Neural cell (in vitro differentiated cells): ENCODE measurements around the gene ENO2. TPM values are rescaled to one million over a fixed set of nuclear protein-coding genes. Genes with fewer than 3 reads are reported as not detected.
A peak's percentile ranks its signal among the peaks of the same experiment; 100 is the strongest.
"Not testable (repeated sequence)": the region's sequence is repeated elsewhere in the genome, so short reads cannot be mapped to it uniquely, and the experiment has no call there.

ENCODE experiments used
- H2AFZ ChIP-seq: fragments of 200-600, 300-800 bp; sonication (generic), shearing (Covaris generic); 2 replicates; pipeline ENCODE4 v1.6.0; 2014; ENCODE audit warnings: low read depth, mild to moderate bottlenecking, antibody characterized with exemption, low read length, moderate library complexity
- H3F3A ChIP-seq: fragments of 200-600 bp; shearing (Covaris generic); 2 replicates; pipeline ENCODE4 v1.6.1; 2016; ENCODE audit warnings: mild to moderate bottlenecking, moderate library complexity, mixed read lengths, antibody characterized with exemption, low read length; ENCODE audit not compliant: insufficient read depth, poor library complexity, severe bottlenecking
- H3K27ac ChIP-seq: fragments of 200-600, 300-800 bp; sonication (generic), shearing (Covaris generic); 2 replicates; pipeline ENCODE4 v1.5.1; 2014; ENCODE audit warnings: mild to moderate bottlenecking, low read length, moderate library complexity
- H3K27me3 ChIP-seq: fragments of 300-800, 200-600 bp; sonication (generic), shearing (Covaris generic); 2 replicates; pipeline ENCODE4 v1.6.0; 2014; ENCODE audit warnings: mild to moderate bottlenecking, low read depth, low read length, moderate library complexity; ENCODE audit not compliant: insufficient read depth
- H3K36me3 ChIP-seq: fragments of 300-800, 200-600 bp; sonication (generic), shearing (Covaris generic); 2 replicates; pipeline ENCODE4 v1.5.1; 2014; ENCODE audit warnings: mild to moderate bottlenecking, antibody characterized with exemption, low read length, moderate library complexity; ENCODE audit not compliant: insufficient read depth
- H3K4me2 ChIP-seq: fragments of 300-800, 200-600 bp; sonication (generic), shearing (Covaris generic); 2 replicates; pipeline ENCODE4 v1.6.0; 2014; ENCODE audit warnings: mild to moderate bottlenecking, low read length
- H3K4me3 ChIP-seq: fragments of 300-800, 200-600 bp; sonication (generic), shearing (Covaris generic); 2 replicates; pipeline ENCODE4 v1.5.1; 2014; ENCODE audit warnings: mild to moderate bottlenecking, low read length, moderate library complexity
- H3K79me2 ChIP-seq: fragments of 200-600 bp; shearing (Covaris generic); replicated peaks from 2 replicates; pipeline ENCODE4 v1.6.0; 2014; ENCODE audit warnings: mild to moderate bottlenecking, low read length, moderate library complexity; ENCODE audit not compliant: insufficient read depth
- H3K9ac ChIP-seq: fragments of 300-800, 200-600 bp; sonication (generic), shearing (Covaris generic); 2 replicates; pipeline ENCODE4 v1.6.1; 2016; ENCODE audit warnings: mild to moderate bottlenecking, low read length, mixed read lengths
- H3K9me2 ChIP-seq: fragments of 200-600 bp; shearing (Covaris generic); 2 replicates; pipeline ENCODE4 v1.6.1; 2016; ENCODE audit warnings: mild to moderate bottlenecking, low read length, mixed read lengths; ENCODE audit not compliant: insufficient read depth
- H3K9me3 ChIP-seq: fragments of 200-600, 300-800 bp; sonication (generic), shearing (Covaris generic); 2 replicates; pipeline ENCODE4 v1.6.1; 2016; ENCODE audit warnings: mild to moderate bottlenecking, mixed run types, low read length, moderate library complexity, mixed read lengths
- H4K20me1 ChIP-seq: fragments of 200-600 bp; shearing (Covaris generic); 2 replicates; pipeline ENCODE4 v1.6.1; 2016; ENCODE audit warnings: mild to moderate bottlenecking, mixed run types; ENCODE audit not compliant: insufficient read depth
- EP300 ChIP-seq: fragments of 450-650 bp; conservative IDR thresholded peaks from 2 replicates; pipeline ENCODE4 v1.6.1; 2014; ENCODE audit warnings: antibody characterized with exemption, mild to moderate bottlenecking, moderate library complexity; ENCODE audit not compliant: poor library complexity, severe bottlenecking
- EZH2 ChIP-seq: fragments of 200-600, 300-800 bp; shearing (Covaris generic), sonication (generic); IDR thresholded peaks from 2 replicates; pipeline ENCODE4 v1.6.1; 2014; ENCODE audit warnings: antibody characterized with exemption, low read length, borderline replicate concordance, mild to moderate bottlenecking; ENCODE audit not compliant: insufficient read depth, poor library complexity, severe bottlenecking
- MXI1 ChIP-seq: fragments of 450-650 bp; conservative IDR thresholded peaks from 2 replicates; pipeline ENCODE4 v1.6.1; 2014; ENCODE audit warnings: antibody characterized with exemption, mild to moderate bottlenecking; ENCODE audit not compliant: poor library complexity, severe bottlenecking
- POLR2AphosphoS5 ChIP-seq: IDR thresholded peaks from 2 replicates; pipeline ENCODE4 v1.6.1; 2012
- RAD21 ChIP-seq: fragments of 450-650 bp; conservative IDR thresholded peaks from 2 replicates; pipeline ENCODE4 v1.6.1; 2014; ENCODE audit warnings: antibody characterized with exemption, mild to moderate bottlenecking, moderate library complexity
- SMC3 ChIP-seq: fragments of 450-650 bp; conservative IDR thresholded peaks from 2 replicates; pipeline ENCODE4 v1.6.1; 2014; ENCODE audit warnings: antibody characterized with exemption, mild to moderate bottlenecking, moderate library complexity; ENCODE audit not compliant: poor library complexity
- TAF1 ChIP-seq: IDR thresholded peaks from 2 replicates; pipeline ENCODE4 v1.6.1; 2012; ENCODE audit warnings: low read depth
- polyA plus RNA-seq: library from polyadenylated mRNA; depleted of rRNA; stranded (reverse); fragments of >200 nt; gene quantifications from 2 replicates; pipeline ENCODE4 v1.2.3, GENCODE V29; 2014
- TF ChIP-seq, protein P1 (sequence below): fragments of 450-650 bp; IDR thresholded peaks from 2 replicates; pipeline ENCODE4 v1.5.1; 2014; ENCODE audit warnings: antibody characterized with exemption, mild to moderate bottlenecking, moderate library complexity; ENCODE audit not compliant: poor library complexity, severe bottlenecking
- TF ChIP-seq, protein P2 (sequence below): IDR thresholded peaks from 2 replicates; pipeline ENCODE4 v1.6.1; 2012; ENCODE audit warnings: borderline replicate concordance

Gene ENO2
- polyA plus RNA-seq, 1 donor from 2014 or later: 193 TPM

DNA sequence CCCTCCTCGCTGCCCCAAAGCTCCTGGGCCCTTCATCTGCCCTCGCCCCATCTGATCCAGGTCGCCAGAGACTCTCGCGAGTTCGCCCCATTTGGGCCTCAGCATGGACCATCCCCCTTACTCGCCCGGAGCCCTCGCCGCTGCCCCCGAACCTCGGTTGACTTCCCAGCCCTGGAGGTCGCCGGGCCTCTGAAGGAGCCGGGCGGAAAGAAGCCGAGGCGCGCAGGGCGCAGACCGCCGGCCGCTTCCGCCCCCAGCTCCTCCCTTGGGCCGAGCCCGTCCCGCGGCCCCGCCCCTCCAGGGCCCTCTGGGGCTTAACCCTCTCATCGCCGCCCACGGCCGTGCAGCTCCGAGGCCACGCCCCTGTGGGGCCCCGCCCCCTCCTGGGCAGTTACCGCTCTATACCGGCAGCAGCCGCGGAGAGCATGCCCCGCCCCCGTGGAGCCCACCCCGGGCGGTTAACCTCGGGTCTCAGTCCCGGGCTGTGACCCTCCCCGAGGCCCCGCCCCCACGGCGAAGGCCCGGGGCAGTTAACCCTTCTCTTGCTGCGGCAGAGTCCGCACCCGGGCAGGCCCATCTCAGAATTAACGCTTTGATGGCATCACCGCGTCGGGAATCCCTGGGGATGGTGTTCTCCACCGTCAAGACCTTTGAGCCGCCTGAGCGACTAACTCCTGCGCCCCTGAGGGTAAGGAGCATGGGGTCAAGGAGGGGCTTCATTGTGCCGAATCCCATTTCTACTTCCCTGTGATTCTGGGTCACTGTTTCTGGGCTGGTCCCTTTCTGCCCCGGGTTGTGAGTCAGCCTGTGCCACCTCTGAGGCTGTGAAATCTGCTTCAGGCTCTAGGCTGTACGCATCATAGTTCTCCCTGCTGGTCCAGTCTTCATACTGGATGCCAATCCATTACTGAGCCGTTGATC lies 41.0 kb upstream of the ENO2 start, which contains the start of gene SPSB2:
SPSB2 (minus strand) TSS at position 210 of the 921 bp plus-strand sequence. CDS start 402 bp downstream, outside the sequence.
- TF ChIP-seq, protein P1, sequence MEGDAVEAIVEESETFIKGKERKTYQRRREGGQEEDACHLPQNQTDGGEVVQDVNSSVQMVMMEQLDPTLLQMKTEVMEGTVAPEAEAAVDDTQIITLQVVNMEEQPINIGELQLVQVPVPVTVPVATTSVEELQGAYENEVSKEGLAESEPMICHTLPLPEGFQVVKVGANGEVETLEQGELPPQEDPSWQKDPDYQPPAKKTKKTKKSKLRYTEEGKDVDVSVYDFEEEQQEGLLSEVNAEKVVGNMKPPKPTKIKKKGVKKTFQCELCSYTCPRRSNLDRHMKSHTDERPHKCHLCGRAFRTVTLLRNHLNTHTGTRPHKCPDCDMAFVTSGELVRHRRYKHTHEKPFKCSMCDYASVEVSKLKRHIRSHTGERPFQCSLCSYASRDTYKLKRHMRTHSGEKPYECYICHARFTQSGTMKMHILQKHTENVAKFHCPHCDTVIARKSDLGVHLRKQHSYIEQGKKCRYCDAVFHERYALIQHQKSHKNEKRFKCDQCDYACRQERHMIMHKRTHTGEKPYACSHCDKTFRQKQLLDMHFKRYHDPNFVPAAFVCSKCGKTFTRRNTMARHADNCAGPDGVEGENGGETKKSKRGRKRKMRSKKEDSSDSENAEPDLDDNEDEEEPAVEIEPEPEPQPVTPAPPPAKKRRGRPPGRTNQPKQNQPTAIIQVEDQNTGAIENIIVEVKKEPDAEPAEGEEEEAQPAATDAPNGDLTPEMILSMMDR: no peak
- TF ChIP-seq POLR2AphosphoS5: peak; percentile 39
- peak; percentile 20 for TF ChIP-seq EP300
- Histone ChIP-seq H3K9me3 (no peaks in the 10 kb centered on the region), H3K9ac (peak within 1 kb of the TSS; percentile 75), H3K27me3 (no peaks in the 10 kb centered on the region), H3K9me2 (no peaks in the 10 kb centered on the region), H3K79me2 (no peaks in the 10 kb centered on the region), H3K4me3 (peak within 1 kb of the TSS; percentile 88), H3F3A (no peaks in the 10 kb centered on the region), H2AFZ (peak within 1 kb of the TSS; percentile 40), H3K4me2 (peak within 1 kb of the TSS; percentile 86), H3K27ac (peak within 1 kb of the TSS; percentile 65), H4K20me1 (no peaks in the 10 kb centered on the region), H3K36me3 (no peaks in the 10 kb centered on the region)

GRCh38 chr12:6874015-6874368 lies 40.4 kb upstream of the ENO2 start:
- not testable (repeated sequence) for H3K27me3 ChIP-seq, H3K79me2 ChIP-seq, H3K9me2 ChIP-seq, H3K36me3 ChIP-seq, H3K9me3 ChIP-seq, H3F3A ChIP-seq, H4K20me1 ChIP-seq
- H3K4me3 ChIP-seq: peak overlapping the region; percentile 88
- H3K27ac ChIP-seq: peak overlapping the region; percentile 65
- peak overlapping the region; percentile 49 for H3K4me2 ChIP-seq
- peak overlapping the region; percentile 10 for H2AFZ ChIP-seq
- H3K9ac ChIP-seq: peak overlapping the region; percentile 75

DNA sequence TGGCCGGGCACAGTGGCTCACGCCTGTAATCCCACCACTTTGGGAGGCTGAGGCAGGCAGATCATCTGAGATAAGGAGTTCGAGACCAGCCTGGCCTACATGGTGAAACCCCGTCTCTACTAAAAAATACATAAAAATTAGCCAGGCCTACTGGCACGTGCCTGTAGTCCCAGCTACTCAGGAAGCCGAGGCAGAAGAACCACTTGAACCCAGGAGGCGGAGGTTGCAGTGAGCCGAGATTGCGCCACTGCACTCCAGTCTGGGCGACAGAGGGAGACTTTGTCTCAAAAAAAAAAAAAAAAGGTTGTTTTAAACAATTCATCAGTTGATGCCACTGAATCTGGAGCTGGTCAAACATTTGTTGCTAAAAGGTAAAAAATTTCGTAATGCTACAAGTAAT lies 34.6 kb upstream of the ENO2 start:
- H3K4me2 ChIP-seq, H3K9me2 ChIP-seq, H4K20me1 ChIP-seq, H3K9ac ChIP-seq, H3K9me3 ChIP-seq, H3K4me3 ChIP-seq, H2AFZ ChIP-seq, H3K27me3 ChIP-seq, H3K36me3 ChIP-seq, H3K27ac ChIP-seq, H3K79me2 ChIP-seq, H3F3A ChIP-seq: not testable (repeated sequence)

- Histone ChIP-seq H3K4me2 (no peak overlapping the region), H3K36me3 (no peaks in the 10 kb centered on the region), H4K20me1 (no peaks in the 10 kb centered on the region), H3K27ac (no peak overlapping the region), H3K9me2 (no peaks in the 10 kb centered on the region), H3F3A (no peaks in the 10 kb centered on the region), H3K9ac (no peak overlapping the region), H3K4me3 (no peak overlapping the region), H3K79me2 (no peaks in the 10 kb centered on the region), H2AFZ (no peak overlapping the region), H3K9me3 (no peaks in the 10 kb centered on the region), H3K27me3 (no peaks in the 10 kb centered on the region)
- TF ChIP-seq EP300 (no peak), EZH2 (no peak), RAD21 (no peak), SMC3 (no peak), MXI1 (no peak), TAF1 (no peak), POLR2AphosphoS5 (no peak)
- TF ChIP-seq, protein P1: no peak
- TF ChIP-seq, protein P2, sequence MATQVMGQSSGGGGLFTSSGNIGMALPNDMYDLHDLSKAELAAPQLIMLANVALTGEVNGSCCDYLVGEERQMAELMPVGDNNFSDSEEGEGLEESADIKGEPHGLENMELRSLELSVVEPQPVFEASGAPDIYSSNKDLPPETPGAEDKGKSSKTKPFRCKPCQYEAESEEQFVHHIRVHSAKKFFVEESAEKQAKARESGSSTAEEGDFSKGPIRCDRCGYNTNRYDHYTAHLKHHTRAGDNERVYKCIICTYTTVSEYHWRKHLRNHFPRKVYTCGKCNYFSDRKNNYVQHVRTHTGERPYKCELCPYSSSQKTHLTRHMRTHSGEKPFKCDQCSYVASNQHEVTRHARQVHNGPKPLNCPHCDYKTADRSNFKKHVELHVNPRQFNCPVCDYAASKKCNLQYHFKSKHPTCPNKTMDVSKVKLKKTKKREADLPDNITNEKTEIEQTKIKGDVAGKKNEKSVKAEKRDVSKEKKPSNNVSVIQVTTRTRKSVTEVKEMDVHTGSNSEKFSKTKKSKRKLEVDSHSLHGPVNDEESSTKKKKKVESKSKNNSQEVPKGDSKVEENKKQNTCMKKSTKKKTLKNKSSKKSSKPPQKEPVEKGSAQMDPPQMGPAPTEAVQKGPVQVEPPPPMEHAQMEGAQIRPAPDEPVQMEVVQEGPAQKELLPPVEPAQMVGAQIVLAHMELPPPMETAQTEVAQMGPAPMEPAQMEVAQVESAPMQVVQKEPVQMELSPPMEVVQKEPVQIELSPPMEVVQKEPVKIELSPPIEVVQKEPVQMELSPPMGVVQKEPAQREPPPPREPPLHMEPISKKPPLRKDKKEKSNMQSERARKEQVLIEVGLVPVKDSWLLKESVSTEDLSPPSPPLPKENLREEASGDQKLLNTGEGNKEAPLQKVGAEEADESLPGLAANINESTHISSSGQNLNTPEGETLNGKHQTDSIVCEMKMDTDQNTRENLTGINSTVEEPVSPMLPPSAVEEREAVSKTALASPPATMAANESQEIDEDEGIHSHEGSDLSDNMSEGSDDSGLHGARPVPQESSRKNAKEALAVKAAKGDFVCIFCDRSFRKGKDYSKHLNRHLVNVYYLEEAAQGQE: no peak
These were observed 31.1 kb upstream of the ENO2 start for GRCh38 chr12:6883252-6883651.
